ENCODE measurements around the gene FBXO41.

FBXO41 gene

DNA sequence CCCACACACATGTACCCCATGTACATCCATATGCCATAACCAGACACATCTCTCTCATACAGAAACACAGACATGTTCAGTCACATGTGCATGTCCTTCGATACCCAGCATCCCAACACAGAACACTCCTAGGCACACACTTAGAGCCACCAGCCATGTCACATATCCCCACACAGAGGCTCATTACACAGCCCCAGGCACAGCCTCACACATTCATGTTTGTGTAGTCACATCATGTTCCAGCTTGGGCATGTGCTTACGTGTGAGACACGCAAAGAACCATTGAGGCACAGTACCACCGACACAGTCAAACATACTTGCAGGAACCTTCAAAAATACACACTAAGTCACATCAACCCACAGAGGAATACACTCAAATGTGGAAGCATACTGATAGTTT is 17.3 kb downstream of the FBXO41 start:
- Histone ChIP-seq H3K9ac (ENCODE audit: low read length) (no peak overlapping the region), H3F3A (ENCODE audit: insufficient read depth, low read length) (no peaks in the 10 kb centered on the region), H3K36me3 (replicated peaks; ENCODE audit: insufficient read depth, low read length) (no peaks in the 10 kb centered on the region), H3K9me3 (replicated peaks; ENCODE audit: insufficient read depth, low read length) (no peaks in the 10 kb centered on the region), H2AFZ (ENCODE audit: low read length) (no peak overlapping the region), H3K4me2 (ENCODE audit: low read depth, low read length) (no peak overlapping the region), H4K20me1 (ENCODE audit: insufficient read depth, low read length) (no peaks in the 10 kb centered on the region), H3K4me3 (ENCODE audit: low read length) (no peak overlapping the region), H3K79me2 (ENCODE audit: low read length) (no peaks in the 10 kb centered on the region), H3K27me3 (replicated peaks; ENCODE audit: insufficient read depth, low read length) (no peaks in the 10 kb centered on the region), H3K9me2 (replicated peaks; ENCODE audit: insufficient read depth, low read length) (no peaks in the 10 kb centered on the region), H3K27ac (ENCODE audit: low read length) (no peak overlapping the region), H3K4me1 (ENCODE audit: low read length) (no peaks in the 10 kb centered on the region)
- TF ChIP-seq EZH2 (optimal IDR thresholded peaks at IDR 0.05; ENCODE audit: low read depth, low read length) (no peak), EZH2phosphoT487 (IDR thresholded peaks at IDR 0.05; ENCODE audit: low read length) (no peak)
- TF ChIP-seq, protein P1, sequence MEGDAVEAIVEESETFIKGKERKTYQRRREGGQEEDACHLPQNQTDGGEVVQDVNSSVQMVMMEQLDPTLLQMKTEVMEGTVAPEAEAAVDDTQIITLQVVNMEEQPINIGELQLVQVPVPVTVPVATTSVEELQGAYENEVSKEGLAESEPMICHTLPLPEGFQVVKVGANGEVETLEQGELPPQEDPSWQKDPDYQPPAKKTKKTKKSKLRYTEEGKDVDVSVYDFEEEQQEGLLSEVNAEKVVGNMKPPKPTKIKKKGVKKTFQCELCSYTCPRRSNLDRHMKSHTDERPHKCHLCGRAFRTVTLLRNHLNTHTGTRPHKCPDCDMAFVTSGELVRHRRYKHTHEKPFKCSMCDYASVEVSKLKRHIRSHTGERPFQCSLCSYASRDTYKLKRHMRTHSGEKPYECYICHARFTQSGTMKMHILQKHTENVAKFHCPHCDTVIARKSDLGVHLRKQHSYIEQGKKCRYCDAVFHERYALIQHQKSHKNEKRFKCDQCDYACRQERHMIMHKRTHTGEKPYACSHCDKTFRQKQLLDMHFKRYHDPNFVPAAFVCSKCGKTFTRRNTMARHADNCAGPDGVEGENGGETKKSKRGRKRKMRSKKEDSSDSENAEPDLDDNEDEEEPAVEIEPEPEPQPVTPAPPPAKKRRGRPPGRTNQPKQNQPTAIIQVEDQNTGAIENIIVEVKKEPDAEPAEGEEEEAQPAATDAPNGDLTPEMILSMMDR (IDR thresholded peaks at IDR 0.05; ENCODE audit: low read length), result no peak
- no peak for DNase-seq

DNA sequence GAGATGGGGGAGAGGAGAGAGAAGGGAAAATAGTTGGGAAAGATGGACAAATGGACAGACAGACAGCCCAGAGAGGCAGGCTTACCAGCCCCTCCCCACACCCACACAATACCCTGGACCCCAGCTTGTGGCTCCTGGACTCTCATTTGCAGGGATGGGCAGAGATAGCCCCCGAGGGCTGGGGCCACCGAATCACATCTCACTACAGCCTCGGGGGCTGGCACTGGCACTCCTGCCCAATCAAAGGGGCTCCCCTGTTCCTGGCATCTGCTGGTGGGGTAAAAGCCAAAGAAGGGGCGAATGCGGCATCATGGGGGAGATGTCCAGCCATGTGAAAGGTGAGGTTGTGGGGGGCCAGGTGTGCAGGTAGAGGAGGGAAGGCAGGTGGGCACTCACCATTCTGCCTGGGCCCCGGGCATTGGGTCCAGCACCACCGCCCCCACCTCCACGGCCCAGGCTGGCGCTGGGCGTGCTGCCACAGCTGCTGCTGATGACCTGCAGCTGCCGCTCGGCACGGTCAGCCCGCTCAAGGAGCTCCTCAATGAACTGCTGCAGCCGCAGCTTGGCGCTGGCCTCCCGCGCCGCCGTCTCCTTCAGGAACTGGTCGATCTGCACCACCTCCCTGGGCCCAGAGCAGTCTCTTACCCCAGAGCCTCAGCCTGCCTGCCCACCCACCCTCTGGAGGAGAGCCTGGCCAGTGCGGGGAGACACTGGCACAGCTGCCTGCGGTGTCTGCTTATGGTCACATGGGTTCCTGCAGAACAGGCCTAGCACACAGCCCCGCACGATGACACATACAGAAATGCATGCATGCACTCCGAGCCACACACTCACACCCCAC is 18.0 kb downstream of the FBXO41 start:
- no peak overlapping the region for H3K27ac ChIP-seq (ENCODE audit: low read length)
- H3K9ac ChIP-seq (ENCODE audit: low read length), result no peak overlapping the region
- H3K9me2 ChIP-seq (replicated peaks; ENCODE audit: insufficient read depth, low read length), result no peaks in the 10 kb centered on the region
- no peak overlapping the region for H3K4me3 ChIP-seq (ENCODE audit: low read length)
- no peak overlapping the region for H3K4me2 ChIP-seq (ENCODE audit: low read depth, low read length)
- H3K9me3 ChIP-seq (replicated peaks; ENCODE audit: insufficient read depth, low read length), result no peaks in the 10 kb centered on the region
- H4K20me1 ChIP-seq (ENCODE audit: insufficient read depth, low read length), result no peaks in the 10 kb centered on the region
- H2AFZ ChIP-seq (ENCODE audit: low read length), result no peak overlapping the region
- H3F3A ChIP-seq (ENCODE audit: insufficient read depth, low read length), result no peaks in the 10 kb centered on the region
- no peak for DNase-seq
- no peaks in the 10 kb centered on the region for H3K4me1 ChIP-seq (ENCODE audit: low read length)
- no peak for TF ChIP-seq EZH2 (optimal IDR thresholded peaks at IDR 0.05; ENCODE audit: low read depth, low read length)
- TF ChIP-seq, protein P1 (IDR thresholded peaks at IDR 0.05; ENCODE audit: low read length), result no peak
- no peak for TF ChIP-seq EZH2phosphoT487 (IDR thresholded peaks at IDR 0.05; ENCODE audit: low read length)
- H3K79me2 ChIP-seq (ENCODE audit: low read length), result no peaks in the 10 kb centered on the region
- no peaks in the 10 kb centered on the region for H3K36me3 ChIP-seq (replicated peaks; ENCODE audit: insufficient read depth, low read length)
- no peaks in the 10 kb centered on the region for H3K27me3 ChIP-seq (replicated peaks; ENCODE audit: insufficient read depth, low read length)

DNA sequence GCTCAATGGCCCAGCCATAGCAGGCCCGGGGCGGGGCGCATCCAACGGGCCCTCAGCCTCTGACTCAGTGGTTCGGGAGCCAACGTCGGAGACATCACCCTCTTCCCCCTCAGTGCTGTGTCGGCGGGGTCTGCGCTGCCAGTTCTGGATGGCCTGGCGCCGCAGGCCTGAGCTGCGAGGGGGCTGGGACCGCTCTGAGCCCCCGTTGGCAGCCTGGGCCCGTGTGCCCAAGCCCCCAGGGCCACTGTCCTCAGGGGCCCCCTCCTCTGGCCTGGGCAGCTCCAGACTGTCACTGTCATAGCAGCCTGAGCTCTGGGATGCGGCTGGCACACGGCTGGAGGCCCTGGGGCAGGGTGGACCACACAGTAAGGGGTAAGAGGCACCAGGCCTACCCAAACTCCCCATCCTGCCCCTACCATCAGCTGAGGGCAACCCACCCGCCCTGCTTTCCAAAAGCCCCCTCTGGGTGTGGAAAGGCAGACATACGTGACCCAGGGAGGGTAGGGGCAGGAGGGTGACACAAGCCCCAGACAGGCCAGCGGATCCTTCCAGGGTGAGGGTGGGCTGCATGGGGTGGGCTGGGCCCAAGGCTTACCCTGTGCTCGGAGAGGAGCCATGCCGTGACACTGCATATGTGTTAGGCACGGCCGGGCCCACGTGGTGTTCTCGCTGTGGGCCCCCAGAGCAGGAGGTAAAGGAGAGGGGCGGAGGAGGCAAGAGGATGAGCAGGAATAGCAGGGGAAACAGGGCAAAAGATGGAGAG is 18.8 kb downstream of the FBXO41 start:
- DNase-seq, result no peak
- no peaks in the 10 kb centered on the region for H4K20me1 ChIP-seq (ENCODE audit: insufficient read depth, low read length)
- H3K9me3 ChIP-seq (replicated peaks; ENCODE audit: insufficient read depth, low read length), result no peaks in the 10 kb centered on the region
- no peak overlapping the region for H3K9ac ChIP-seq (ENCODE audit: low read length)
- H3K36me3 ChIP-seq (replicated peaks; ENCODE audit: insufficient read depth, low read length), result no peaks in the 10 kb centered on the region
- H3K4me2 ChIP-seq (ENCODE audit: low read depth, low read length), result no peak overlapping the region
- H2AFZ ChIP-seq (ENCODE audit: low read length), result no peak overlapping the region
- no peak overlapping the region for H3K27ac ChIP-seq (ENCODE audit: low read length)
- H3K27me3 ChIP-seq (replicated peaks; ENCODE audit: insufficient read depth, low read length), result no peaks in the 10 kb centered on the region
- no peaks in the 10 kb centered on the region for H3K4me1 ChIP-seq (ENCODE audit: low read length)
- no peaks in the 10 kb centered on the region for H3K79me2 ChIP-seq (ENCODE audit: low read length)
- TF ChIP-seq, protein P1 (IDR thresholded peaks at IDR 0.05; ENCODE audit: low read length), result no peak
- TF ChIP-seq EZH2 (optimal IDR thresholded peaks at IDR 0.05; ENCODE audit: low read depth, low read length), result no peak
- TF ChIP-seq EZH2phosphoT487 (IDR thresholded peaks at IDR 0.05; ENCODE audit: low read length), result no peak
- no peak overlapping the region for H3K4me3 ChIP-seq (ENCODE audit: low read length)
- no peaks in the 10 kb centered on the region for H3K9me2 ChIP-seq (replicated peaks; ENCODE audit: insufficient read depth, low read length)
- H3F3A ChIP-seq (ENCODE audit: insufficient read depth, low read length), result no peaks in the 10 kb centered on the region

Measured in MM.1S (cell line).